Endothelial cell of umbilical vein (primary cell): ENCODE results near the gene PIP5K1A. TPM values are rescaled to one million over a fixed set of nuclear protein-coding genes. Genes with fewer than 3 reads are reported as not detected.

ENCODE experiments used
- BruUV-seq: library from RNA; stranded (reverse); fragments of 400-500 nt; replicated peaks from 2 replicates; lab custom pipeline; 2021; lab: Mats Ljungman, UMichigan
- CTCF ChIA-PET: fragments of 300-600, 350-600 bp; sonication (Branson Sonifier 250); formaldehyde crosslinking; loops from one replicate; lab custom pipeline; 2021; ENCODE audit warnings: antibody characterized with exemption, inconsistent platforms; lab: Charles Lee
- POLR2A ChIA-PET: fragments of 300-600, 350-600 bp; sonication (Branson Sonifier 250); formaldehyde crosslinking; loops from one replicate; lab custom pipeline; 2021; ENCODE audit warnings: antibody characterized with exemption, inconsistent platforms; lab: Charles Lee
- DNase-seq: peaks from one replicate; pipeline ENCODE4 v3.0.0-alpha.2; 2011; ENCODE audit warnings: low read depth, low spot score
- FAIRE-seq: peaks from 2 replicates; lab custom pipeline; 2011; peaks lifted over from hg19 to GRCh38; lab: Jason Lieb, UNC
- H2AFZ ChIP-seq: 2 replicates; pipeline ENCODE4 v1.6.0; 2012; ENCODE audit warnings: low read depth, low read length, control low read depth, inconsistent platforms
- H3K27ac ChIP-seq: 2 replicates; pipeline ENCODE4 v1.5.1; 2011; ENCODE audit warnings: low read depth, mild to moderate bottlenecking, control low read depth, low read length, moderate library complexity; ENCODE audit not compliant: insufficient read depth
- H3K27me3 ChIP-seq, 2 experiments: 2 replicates each; pipeline versions ENCODE4 v1.6.0 to v1.6.1; 2011; ENCODE audit warnings: low read length in 2 of 2, mixed read lengths in 1 of 2; ENCODE audit not compliant: control insufficient read depth in 2 of 2, insufficient read depth in 2 of 2
- H3K36me3 ChIP-seq, 2 experiments: 2 replicates in 1 of 2; 3 replicates in 1 of 2; pipeline ENCODE4 v1.5.1; 2011; ENCODE audit warnings: low read length in 2 of 2, mild to moderate bottlenecking in 1 of 2, moderate library complexity in 1 of 2; ENCODE audit not compliant: control insufficient read depth in 2 of 2, insufficient read depth in 2 of 2; ENCODE audit errors: extremely low read depth in 1 of 2
- H3K4me1 ChIP-seq: 3 replicates; pipeline ENCODE4 v1.5.1; 2011; ENCODE audit warnings: mild to moderate bottlenecking, low read length; ENCODE audit not compliant: control insufficient read depth, insufficient read depth; ENCODE audit errors: extremely low read depth
- H3K4me2 ChIP-seq: 2 replicates; pipeline ENCODE4 v1.6.1; 2011; ENCODE audit warnings: low read length, control low read depth, mixed read lengths; ENCODE audit not compliant: insufficient read depth
- H3K4me3 ChIP-seq, 3 experiments: fragments of 200-600 bp in 1 of 3; sonication (generic), shearing (Covaris generic) in 1 of 3; replicated peaks in 1 of 3; 2 replicates each; pipeline ENCODE4 v1.5.1; 2011 to 2016; ENCODE audit warnings: control low read depth in 3 of 3, low read length in 3 of 3, mild to moderate bottlenecking in 2 of 3, inconsistent platforms in 1 of 3, low read depth in 1 of 3, moderate library complexity in 1 of 3; ENCODE audit not compliant: insufficient read depth in 1 of 3
- H3K79me2 ChIP-seq: 2 replicates; pipeline ENCODE4 v1.6.0; 2012; ENCODE audit warnings: low read length, inconsistent platforms; ENCODE audit not compliant: control insufficient read depth, insufficient read depth
- H3K9ac ChIP-seq: replicated peaks from 2 replicates; pipeline ENCODE3; 2011; ENCODE audit warnings: low read length, control low read depth; ENCODE audit not compliant: insufficient read depth; ENCODE audit errors: extremely low read depth
- H3K9me1 ChIP-seq: replicated peaks from 3 replicates; pipeline ENCODE4 v1.6.0; 2011; ENCODE audit warnings: mild to moderate bottlenecking, low read length; ENCODE audit not compliant: control insufficient read depth, insufficient read depth; ENCODE audit errors: extremely low read depth
- H3K9me3 ChIP-seq: replicated peaks from 2 replicates; pipeline ENCODE4 v1.5.1; 2012; ENCODE audit warnings: low read length, inconsistent platforms; ENCODE audit not compliant: control insufficient read depth, insufficient read depth
- H4K20me1 ChIP-seq: replicated peaks from 2 replicates; pipeline ENCODE3; 2011; ENCODE audit warnings: mild to moderate bottlenecking, low read length; ENCODE audit not compliant: control insufficient read depth, insufficient read depth; ENCODE audit errors: extremely low read depth
- EZH2 ChIP-seq: IDR thresholded peaks from 2 replicates; pipeline ENCODE4 v1.6.1; 2012; ENCODE audit warnings: borderline replicate concordance, low read depth, mild to moderate bottlenecking, moderate library complexity, low read length, inconsistent platforms; ENCODE audit not compliant: severe bottlenecking
- FOS ChIP-seq: IDR thresholded peaks from 2 replicates; pipeline ENCODE4 v1.6.1; 2011; ENCODE audit warnings: mild to moderate bottlenecking, low read length, moderate library complexity, borderline replicate concordance; ENCODE audit not compliant: insufficient read depth
- GATA2 ChIP-seq: IDR thresholded peaks from 2 replicates; pipeline ENCODE4 v1.7.0; 2011; ENCODE audit warnings: low read depth, mild to moderate bottlenecking, moderate library complexity, mixed read lengths, low read length; ENCODE audit not compliant: insufficient read length, insufficient read depth
- JUN ChIP-seq: IDR thresholded peaks from 2 replicates; pipeline ENCODE4 v1.6.1; 2011; ENCODE audit warnings: borderline replicate concordance, low read depth; ENCODE audit not compliant: insufficient read length, insufficient read depth
- MAX ChIP-seq: IDR thresholded peaks from 2 replicates; pipeline ENCODE4 v1.6.1; 2011; ENCODE audit not compliant: insufficient read depth, insufficient read length
- MYC ChIP-seq: IDR thresholded peaks from one replicate; pipeline ENCODE4 v1.6.1; 2011; ENCODE audit warnings: mild to moderate bottlenecking, low read depth, low read length
- POLR2A ChIP-seq: IDR thresholded peaks from 2 replicates; pipeline ENCODE4 v1.6.1; 2012; ENCODE audit warnings: low read depth, mild to moderate bottlenecking, control low read depth, low read length
- POLR2AphosphoS5 ChIP-seq: IDR thresholded peaks from 2 replicates; pipeline ENCODE4 v1.6.1; 2012; ENCODE audit warnings: low read depth, mild to moderate bottlenecking, control low read depth, low read length, moderate library complexity; ENCODE audit not compliant: insufficient read depth
- dilution Hi-C: fragments of 300-500 bp; cut with MboI; formaldehyde crosslinking; loops from one replicate; pipeline ENCODE4 v1.15.0; 2019; ENCODE audit warnings: low sequenced_read_pairs; ENCODE audit not compliant: extremely low pct_ligation_motif_present
- intact Hi-C: fragments of 100-400 bp; cut with micrococcal nuclease; formaldehyde crosslinking; loops from one replicate; pipeline ENCODE4 v1.10.0; 2022
- polyA plus RNA-seq, 4 experiments: library from polyadenylated mRNA; depleted of rRNA in 3 of 4; stranded (reverse) in 3 of 4; unstranded in 1 of 4; fragments of >200 nt; gene quantifications; 2 replicates each; pipeline versions ENCODE4 v1.2.1 to v1.2.3, GENCODE V29; 2011 to 2012; ENCODE audit warnings: missing spikeins in 1 of 4
- total RNA-seq: library from RNA; stranded (reverse); gene quantifications from 2 replicates; pipeline ENCODE4 v1.2.3, GENCODE V29; 2021
- TF ChIP-seq, protein P1 (sequence below), 2 donors: IDR thresholded peaks; 1 replicate in 1 of 2; 2 replicates in 1 of 2; pipeline ENCODE4 v1.5.1; 2011; ENCODE audit warnings: low read length in 2 of 2, mild to moderate bottlenecking in 2 of 2, moderate library complexity in 2 of 2, control low read depth in 1 of 2, inconsistent platforms in 1 of 2, low read depth in 1 of 2; ENCODE audit not compliant: insufficient read depth in 1 of 2; ENCODE audit errors: extremely low read depth in 1 of 2

PIP5K1A gene
- total and polyA plus RNA-seq, 2 donors (not counting 3 experiments of a cell fraction or from before 2014, with no cell fraction given): 72.1 to 79.3 TPM

GRCh38 chr1:151211972-151212705, 13.8 kb downstream of the PIP5K1A start:
- dilution Hi-C loops: no loop called here
- DNase-seq: no peak
- H4K20me1 ChIP-seq: no peaks in the 10 kb centered on the region
- no peak overlapping the region for H3K9ac ChIP-seq
- H3K36me3 ChIP-seq: peaks cover 7 to 9% of the 10 kb centered on the region in 2 experiments
- H3K27ac ChIP-seq: no peak overlapping the region
- POLR2A ChIA-PET: no interaction called here
- no peak overlapping the region for H2AFZ ChIP-seq
- H3K79me2 ChIP-seq: peaks cover 82% of the 10 kb centered on the region
- CTCF ChIA-PET: interaction anchor here (0.7 kb wide), 1 partner anchor 40 kb away, joined by 3 read pairs; no protein-coding TSS in a partner anchor
- no TSS peak for BruUV-seq
- no peak overlapping the region for H3K4me2 ChIP-seq
- H3K9me1 ChIP-seq: no peaks in the 10 kb centered on the region
- intact Hi-C loops: no loop called here
- no peaks in the 10 kb centered on the region for H3K9me3 ChIP-seq
- no peak overlapping the region for H3K4me3 ChIP-seq
- FAIRE-seq: no peak
- H3K4me1 ChIP-seq: peaks cover 2% of the 10 kb centered on the region
- TF ChIP-seq POLR2AphosphoS5: no peak
- TF ChIP-seq EZH2: no peak
- TF ChIP-seq JUN: no peak
- no peak for TF ChIP-seq GATA2
- no peak for TF ChIP-seq POLR2A
- TF ChIP-seq MYC: no peak
- no peak for TF ChIP-seq FOS
- no peak for TF ChIP-seq MAX
- TF ChIP-seq, protein P1, sequence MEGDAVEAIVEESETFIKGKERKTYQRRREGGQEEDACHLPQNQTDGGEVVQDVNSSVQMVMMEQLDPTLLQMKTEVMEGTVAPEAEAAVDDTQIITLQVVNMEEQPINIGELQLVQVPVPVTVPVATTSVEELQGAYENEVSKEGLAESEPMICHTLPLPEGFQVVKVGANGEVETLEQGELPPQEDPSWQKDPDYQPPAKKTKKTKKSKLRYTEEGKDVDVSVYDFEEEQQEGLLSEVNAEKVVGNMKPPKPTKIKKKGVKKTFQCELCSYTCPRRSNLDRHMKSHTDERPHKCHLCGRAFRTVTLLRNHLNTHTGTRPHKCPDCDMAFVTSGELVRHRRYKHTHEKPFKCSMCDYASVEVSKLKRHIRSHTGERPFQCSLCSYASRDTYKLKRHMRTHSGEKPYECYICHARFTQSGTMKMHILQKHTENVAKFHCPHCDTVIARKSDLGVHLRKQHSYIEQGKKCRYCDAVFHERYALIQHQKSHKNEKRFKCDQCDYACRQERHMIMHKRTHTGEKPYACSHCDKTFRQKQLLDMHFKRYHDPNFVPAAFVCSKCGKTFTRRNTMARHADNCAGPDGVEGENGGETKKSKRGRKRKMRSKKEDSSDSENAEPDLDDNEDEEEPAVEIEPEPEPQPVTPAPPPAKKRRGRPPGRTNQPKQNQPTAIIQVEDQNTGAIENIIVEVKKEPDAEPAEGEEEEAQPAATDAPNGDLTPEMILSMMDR (IDR thresholded peaks at IDR 0.05; ENCODE audit: extremely low read depth in 1 of 2, insufficient read depth in 1 of 2, low read depth in 1 of 2, low read length in 2 of 2): no peak
- H3K27me3 ChIP-seq: no peaks in the 10 kb centered on the region
